HK-2 (cell line): Measurements from ENCODE around the gene PSMD3.

ENCODE experiments used
- DNase-seq: peaks from one replicate; pipeline ENCODE4 v3.0.0-alpha.2; 2018; ENCODE audit not compliant: unreplicated experiment

PSMD3 gene

DNA sequence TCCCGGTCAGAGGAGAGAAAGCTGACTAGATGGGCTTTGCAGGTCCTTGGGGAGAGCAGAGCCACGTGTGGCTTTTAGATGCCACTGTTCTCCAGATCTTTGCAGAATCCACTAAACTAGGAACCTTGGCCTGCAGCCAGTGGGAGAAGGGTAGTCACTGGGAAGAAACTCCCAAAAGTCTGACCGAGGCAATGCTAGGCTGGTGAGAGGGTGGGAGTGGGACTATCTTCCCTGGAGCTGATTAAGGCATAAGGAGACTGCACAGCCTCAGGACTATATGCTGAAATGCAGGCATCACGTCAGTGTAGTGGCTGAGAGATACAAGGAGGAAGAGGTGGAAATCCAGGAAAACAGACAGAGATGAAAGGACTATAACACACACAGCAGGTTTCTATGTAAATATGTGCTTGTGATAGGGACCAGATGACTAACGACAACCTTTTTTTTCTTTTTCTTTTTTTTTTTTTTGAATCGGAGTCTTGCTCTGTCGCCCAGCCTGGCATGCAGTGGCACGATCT, 20.0 kb upstream of the PSMD3 start:
- DNase-seq = no peak

DNA sequence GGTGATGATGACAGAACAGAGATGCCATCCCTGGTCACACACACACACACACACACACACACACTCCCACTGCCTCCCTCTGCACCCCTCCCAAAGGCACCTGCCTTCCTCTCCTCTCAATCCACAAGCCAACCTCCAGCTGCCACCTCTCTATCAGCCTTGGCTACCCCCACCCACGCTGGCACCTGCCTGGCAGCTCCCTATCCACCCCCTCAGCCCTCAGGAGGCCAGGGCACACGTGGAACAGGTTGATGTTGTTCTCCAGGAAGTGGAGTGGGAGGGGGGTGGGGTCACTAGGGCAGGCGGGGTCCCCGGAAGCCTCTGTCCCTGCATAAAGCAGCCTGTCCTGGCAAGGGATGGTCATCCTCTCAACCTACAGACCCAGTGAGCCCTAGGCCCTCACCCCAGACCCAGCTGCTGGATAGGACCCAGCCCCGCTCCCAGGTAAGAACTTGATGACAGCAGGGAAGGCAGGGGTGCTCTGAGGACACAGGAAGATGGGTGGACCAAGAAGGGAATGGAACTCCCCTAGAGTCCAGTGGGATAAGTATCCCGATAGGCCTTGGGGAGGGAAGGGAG, 17.9 kb upstream of the PSMD3 start, which contains the start of gene GSDMA:
TSS of gene GSDMA (plus strand) at position 363 of the 579 bp plus-strand sequence. CDS start 2,684 bp downstream, outside the sequence.
- no peak for DNase-seq

DNA sequence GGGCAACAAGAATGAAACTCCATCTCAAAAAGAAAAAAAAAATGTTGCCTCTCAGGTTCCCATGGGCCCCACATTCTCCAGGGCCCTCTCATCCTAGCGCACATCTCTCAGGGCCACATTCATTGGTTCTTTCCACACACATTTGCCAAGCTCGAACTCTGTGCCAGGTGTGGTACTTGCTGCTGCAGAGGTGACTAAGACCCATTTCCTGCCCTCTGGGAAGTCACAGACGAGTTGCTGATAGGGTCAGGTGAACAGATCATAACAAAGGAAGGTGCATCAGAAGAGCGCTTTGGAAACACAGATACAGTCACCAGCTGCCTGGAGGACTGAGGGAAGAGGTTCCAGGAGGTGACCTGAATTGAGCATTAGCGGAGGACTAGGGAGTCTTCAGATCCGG, 16.8 kb upstream of the PSMD3 start:
- DNase-seq = no peak

DNA sequence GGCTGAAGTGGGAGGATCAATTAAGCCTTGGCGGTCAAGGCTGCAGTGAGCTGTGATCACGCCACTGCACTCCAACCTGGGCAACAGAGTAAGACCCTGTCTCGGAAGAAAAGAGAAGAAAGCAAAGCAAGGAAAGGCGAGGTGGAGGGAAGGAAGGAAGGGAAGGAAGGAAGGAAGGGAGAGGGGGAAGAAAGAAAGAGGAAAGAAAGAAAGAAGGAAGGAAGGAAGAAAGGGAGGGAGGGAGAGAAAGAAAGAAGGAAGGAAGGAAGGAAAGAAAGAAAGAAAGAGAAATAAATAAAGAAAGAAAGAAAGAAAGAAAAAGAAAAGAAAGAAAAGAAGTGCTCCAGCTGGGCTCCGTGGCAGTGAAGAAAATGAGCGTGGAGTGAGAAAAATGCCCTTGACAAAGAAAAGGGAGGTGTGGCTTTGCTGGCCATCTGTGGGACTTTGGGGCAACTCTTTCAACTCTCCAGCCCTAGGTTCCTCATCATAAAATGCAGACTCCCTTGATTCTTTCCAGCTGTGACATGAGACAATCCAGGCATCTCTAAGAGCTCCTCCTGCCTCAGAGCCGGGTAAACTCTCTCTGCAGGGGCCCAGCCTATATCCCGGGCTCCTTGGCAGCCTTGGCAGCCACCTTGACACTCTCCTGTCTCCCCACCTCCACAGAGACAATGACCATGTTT, 15.4 kb upstream of the PSMD3 start:
- DNase-seq = no peak

DNA sequence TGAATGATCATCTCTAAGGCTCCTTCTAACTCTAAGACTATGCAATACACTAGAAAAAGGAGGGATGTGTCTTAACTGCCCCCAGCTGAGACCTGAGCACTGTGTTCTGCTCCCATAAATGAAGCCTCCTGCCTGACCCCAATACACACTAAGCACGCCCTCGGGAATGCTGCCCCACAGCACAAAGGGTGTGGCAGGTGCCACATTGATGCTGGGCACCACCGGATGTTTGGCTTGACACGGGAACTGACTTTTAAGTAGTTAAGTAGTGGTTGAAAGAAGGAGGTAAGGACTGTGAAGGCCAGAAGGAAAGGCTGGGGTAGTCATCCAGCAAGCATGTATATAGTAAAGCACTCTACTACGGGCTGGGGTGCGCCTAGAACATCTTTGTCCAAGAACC, 13.8 kb upstream of the PSMD3 start:
- DNase-seq = no peak

DNA sequence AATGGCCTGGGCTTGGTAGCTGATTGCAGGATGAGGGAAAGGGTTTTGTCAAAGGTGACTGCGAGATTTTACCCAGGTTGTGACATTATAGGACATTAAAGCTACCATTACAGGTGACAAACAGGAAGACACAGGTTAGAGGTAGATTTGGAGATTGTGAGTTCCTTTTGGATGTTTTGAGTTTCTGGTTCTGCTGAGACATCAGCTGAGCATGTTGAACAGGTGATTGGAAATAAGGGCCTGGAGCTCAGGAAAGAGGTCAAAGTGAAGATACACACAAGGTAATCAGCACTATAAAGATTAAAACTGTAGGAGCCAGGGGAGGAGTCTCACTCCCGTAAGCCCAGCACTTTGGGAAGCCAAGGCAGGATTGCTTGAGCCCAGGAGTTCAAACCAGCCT, 11.8 kb upstream of the PSMD3 start:
- DNase-seq = no peak

DNA sequence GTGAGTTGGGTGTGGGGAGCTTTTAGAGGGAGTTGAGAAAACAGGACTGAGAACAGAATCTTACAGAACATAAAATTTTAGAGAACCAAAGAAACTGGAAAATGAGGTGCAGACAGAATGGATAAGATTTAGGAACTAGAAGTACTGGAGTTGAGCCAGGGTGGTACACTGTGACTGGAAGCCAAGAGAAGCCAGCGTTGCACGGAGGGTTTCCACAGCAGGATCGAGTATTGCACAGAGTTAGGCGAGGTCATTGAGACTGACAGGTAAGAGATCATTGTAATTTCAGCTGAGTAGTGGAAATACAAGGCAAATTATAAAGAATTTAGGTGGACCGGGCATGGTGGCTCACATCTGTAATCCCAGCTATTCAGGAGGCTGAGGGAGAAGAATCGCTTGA, 11.2 kb upstream of the PSMD3 start:
- no peak for DNase-seq

DNA sequence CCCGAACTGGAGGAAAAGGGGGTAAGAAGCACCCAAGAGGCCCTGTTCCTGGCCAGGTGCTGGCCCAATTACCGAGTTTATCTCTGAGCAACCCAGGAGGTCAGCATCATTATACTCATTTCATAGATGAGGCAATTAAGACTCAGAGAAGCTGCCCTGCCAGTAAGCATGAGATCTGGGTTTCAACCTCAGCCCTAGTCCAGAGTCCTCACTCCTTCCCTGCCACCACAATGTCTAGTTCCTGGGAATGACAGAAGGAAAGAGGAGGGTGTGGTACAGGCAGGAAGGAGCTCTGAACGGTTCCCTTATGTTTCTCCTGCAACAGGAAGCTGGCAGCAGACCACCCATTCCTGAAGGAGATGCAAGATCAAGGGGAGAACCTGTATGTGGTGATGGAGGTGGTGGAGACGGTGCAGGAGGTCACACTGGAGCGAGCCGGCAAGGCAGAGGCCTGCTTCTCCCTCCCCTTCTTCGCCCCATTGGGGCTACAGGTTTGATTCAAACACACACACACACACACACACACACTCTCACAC, 10.4 kb upstream of the PSMD3 start:
- DNase-seq = no peak

DNA sequence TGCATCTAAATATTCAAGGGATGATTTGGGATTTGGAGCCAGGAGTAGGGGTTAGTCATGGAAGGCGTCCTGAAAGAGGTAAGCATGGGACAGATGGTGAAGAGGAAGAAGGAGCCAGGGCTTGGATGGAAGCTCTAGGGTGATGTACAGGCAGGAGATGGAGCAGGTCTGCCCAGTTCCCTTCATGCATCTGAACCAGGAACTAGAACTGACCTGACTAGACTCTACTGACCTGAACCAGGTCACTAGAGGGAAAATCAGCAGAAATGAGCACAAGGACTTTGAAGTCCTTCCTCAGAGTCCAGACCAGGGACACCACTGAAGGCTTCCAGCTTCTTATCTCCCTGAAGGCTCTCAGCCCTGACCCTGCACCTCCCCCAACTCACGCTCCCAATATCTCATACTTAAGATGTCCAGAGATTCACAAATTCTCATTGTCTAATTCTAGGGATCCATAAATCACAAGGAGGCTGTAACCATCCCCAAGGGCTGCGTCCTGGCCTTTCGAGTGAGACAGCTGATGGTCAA, 9.5 kb upstream of the PSMD3 start:
- DNase-seq = no peak

DNA sequence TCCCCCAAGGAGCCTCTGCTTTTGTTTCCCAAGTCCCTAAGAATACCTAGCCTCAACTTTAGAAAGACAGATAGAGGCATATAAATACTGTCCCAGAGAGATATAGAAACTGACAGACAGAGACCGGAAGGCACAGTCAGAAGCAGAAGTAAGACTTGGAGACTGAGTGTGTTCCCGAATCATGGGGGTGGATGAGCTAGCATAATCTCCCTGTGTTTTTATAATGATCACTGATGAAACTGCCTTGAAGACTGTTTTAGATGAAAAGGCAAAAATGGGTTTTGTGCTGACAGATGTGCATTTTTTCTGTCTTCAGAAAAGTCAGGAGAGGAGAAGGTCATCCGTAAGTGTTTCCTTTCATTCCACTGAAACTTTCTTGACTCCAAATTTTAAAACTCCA, 8.3 kb upstream of the PSMD3 start:
- no peak for DNase-seq

DNA sequence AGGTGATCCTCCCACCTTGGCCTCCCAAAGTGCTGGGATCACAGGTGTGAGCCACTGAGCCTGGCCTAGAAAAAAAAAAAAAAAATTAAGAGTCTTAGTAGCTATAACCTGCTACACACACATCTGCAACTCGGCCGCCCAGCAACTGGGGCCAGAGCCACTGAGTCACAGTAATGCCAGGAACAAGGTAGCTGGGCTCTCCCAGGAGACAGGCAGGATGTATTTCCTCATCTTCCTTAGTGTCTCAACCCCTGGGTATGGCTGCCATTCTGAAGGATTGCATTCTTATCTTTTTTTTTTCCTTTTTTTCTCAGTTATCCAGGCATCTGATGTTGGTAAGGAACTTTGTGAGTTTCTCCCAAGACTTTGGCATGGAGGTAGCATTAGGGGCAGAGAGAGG, 7.1 kb upstream of the PSMD3 start:
- no peak for DNase-seq

DNA sequence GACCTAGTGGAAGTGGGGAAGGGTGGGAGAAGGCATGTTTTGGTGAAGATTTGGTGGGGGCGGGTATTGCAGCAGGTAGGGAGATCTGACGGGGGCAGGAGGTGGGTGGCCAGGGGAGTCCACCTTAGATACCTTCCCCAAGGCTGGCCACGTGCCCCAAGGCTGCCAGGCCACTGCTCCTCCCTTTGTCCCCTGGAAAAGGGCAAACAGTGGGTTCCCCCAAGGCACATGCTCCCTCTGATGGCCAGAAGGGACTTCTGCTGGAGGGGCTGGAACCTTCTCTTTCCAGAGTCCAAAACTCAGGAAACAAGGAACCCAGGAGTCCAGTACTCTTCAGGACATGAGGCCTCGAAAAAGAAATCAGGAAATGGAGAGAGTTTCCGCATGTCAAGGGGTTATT, 6.2 kb upstream of the PSMD3 start:
- no peak for DNase-seq

DNA sequence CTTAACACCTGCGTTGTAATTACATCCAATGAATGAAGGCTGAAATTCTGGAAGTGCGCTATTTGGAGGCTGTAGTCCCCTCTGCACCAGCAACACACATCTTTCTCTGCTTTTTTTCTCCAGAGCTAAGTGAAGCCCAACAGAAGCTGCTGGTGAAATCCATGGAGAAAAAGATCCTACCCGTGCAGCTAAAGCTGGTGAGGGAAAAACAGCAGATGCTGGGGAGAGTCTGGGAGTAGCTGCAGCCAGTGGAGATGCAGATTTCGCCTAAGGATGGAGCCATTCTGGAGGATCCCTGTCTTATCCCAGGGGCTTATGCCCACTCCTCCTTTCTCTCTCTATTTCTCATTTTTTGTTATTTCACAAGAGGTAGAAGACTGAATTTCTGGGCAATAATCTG, 4.8 kb upstream of the PSMD3 start:
- no peak for DNase-seq

DNA sequence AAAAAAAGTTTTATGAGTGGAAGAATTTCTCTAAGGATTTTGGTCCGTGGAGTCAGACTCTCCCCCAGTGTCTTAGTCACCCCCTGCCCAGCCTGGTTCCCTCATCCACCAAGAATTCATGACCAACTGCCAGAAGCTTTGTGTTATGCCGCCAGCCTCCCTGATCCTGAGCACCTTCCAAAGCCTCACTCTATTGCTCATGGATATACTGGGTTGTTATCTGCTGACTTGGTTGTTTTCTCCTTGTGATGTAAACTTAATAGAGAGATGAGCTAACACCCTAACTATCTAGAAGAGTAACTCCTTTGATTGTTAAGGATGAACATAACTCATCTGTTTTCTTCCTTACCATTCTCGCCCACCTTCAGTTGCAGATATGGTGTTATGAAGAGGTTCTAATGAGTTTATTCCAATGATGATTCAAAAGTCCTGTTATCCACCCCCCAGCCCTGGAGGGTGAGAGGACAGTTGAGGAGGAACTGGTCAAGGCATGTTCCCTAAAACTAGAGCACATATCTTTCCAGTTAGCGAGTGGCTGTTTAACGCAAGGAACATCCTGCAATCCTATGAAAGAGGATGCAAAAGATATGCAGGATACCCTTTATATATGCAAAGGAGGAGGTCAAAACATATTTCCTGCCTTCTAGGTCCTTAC, 1.5 kb upstream of the PSMD3 start:
- DNase-seq = peak; percentile 54

DNA sequence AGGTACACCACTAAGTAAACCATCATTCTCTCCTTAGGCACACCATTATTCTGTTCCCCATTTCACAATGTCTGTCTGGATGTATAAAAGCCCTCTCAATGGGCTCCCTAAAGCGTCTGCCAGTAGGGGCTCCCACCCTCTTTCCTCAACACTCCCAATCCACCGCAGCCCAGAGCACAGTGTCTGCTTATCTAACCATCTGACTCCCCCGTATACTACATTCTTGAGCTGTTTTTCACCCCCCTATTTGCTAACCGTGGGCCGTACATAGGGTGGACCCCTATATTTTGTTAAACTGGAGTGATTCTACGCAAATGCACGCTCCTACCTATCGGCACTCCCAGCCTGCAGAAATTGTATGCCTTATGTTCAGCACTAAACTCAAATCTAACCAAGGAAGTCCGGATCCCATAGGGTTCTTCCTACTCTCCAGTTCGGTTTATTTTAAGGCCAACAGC, 685 bp upstream of the PSMD3 start:
- no peak for DNase-seq

DNA sequence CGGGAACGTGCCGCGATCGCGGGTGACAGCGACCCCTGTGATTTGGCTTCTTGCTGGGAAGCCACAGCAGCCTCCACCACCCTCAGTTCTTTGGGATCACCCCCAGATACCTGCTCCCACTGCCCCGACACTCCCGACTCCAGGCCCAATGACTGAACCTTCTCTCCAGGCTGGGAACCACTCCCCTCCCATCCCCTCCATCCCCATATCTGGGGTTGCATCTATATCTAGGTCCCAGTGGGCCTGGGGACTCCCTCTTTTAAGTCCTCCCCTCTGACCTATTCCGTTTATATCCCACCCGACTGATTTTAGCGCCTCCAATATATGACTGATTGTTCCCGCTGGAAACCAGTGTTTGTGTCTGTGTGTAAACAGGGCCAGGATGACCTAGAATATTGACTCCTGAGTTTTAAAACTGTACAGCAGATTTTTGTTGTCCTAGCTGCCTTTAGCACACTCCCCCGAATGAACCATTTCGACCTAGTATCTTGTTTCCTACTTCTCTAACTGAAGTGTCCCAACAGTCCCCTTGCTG, 667 bp downstream of the PSMD3 start:
- DNase-seq = no peak

DNA sequence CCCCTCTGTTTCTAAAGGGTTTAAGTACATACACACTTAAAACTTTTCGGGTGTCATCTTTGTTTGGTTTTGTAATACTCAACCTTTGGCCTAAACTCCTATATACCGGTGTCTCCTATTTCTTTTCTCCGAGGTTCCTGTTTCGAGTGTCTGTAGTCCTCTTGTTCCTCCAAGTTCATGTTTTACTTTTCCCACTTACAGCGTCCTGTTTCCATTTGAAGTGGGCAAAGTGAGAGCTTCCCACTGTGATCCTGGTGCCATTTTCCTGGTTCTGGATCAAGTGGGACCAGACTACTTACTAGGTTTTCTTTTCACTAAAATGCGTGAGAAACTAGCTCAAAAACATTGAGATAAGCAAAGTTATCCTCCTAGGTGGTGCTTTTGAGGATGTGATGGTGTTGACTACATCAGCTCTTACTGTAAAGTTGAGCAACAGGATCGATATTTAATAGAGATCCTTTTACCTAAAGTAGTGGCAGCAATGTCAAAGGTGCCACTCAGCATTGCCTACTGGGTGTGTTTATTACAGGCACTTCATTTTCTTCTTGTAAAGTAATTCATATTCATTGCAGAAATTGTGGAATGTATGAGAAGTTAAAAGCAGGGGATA, 1.3 kb downstream of the PSMD3 start:
- no peak for DNase-seq

DNA sequence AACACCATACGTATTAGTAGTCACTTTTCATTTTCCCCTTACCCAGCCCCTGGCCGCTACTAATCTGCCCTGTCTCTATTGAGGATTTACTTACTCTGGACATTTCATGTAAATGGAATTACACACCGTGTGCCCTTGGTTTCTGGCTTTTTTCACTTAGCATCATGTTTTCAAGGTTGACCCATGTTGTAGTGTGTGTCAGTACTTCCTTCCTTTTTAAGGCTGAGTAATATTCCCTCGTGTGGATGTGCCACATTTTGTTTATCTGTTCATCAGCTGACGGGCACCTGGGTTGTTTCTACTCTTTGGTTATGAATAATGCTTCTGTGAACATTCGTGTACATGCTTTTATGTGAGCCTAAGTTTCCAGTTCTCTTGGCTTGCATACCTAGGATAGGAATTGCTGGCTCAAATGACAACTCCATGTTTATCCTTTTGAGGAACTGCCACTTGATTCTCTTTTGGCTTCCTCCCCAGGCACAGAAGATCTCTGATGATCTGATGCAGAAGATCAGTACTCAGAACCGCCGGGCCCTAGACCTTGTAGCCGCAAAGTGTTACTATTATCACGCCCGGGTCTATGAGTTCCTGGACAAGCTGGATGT, 7.7 kb downstream of the PSMD3 start:
- DNase-seq = no peak

DNA sequence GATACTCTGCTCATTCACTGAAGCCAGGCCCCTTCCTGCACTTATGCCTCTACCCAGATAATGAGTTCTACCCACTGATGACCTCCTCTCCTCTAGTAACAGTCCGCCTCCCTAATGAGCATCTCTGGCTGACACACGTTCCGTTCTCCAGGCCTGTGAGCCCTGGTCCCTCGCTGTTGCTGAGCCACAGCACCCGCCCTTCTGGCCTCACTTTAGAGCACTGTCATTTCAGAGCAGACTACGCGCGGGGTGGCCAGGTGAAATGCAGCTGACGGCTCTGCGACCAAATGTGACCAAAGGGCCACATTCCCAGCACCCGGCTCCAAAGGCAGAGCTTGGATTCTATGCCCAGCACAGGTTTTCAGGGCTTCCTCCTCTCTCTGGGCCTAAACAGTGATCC, 13.8 kb downstream of the PSMD3 start:
- no peak for DNase-seq

DNA sequence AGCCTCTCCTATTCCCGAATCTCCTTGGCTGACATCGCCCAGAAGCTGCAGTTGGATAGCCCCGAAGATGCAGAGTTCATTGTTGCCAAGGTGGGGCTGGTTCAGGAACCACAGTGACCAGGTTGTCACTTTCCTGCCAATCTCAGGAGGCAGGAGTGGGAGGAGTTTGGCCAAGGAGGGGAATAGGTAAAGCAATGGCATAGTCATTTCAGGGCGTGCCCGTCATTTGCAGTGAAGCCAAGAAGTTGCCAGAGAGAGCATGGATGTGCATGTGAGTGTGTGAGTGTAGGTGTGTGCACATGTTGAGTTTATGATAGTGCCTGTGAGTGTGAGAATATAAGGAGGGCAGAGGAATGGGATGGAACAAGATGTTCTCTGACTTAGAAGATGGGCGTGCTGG, 14.8 kb downstream of the PSMD3 start:
- no peak for DNase-seq

DNA sequence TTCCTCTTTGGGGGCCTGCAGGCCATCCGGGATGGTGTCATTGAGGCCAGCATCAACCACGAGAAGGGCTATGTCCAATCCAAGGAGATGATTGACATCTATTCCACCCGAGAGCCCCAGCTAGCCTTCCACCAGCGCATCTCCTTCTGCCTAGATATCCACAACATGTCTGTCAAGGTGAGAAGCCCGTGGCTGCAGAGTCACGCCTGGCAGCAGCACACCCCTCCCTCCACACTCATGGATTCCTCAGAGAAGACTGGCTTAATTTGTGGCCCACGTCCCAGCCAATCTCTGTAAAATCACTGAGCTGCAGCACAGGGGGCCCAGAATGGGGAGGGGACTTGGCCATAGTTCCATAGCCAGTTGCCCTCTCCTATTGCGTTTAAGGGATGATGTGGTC, 15.6 kb downstream of the PSMD3 start:
- no peak for DNase-seq
